ENCODE measurements around the gene OPRL1.

Gene OPRL1

DNA sequence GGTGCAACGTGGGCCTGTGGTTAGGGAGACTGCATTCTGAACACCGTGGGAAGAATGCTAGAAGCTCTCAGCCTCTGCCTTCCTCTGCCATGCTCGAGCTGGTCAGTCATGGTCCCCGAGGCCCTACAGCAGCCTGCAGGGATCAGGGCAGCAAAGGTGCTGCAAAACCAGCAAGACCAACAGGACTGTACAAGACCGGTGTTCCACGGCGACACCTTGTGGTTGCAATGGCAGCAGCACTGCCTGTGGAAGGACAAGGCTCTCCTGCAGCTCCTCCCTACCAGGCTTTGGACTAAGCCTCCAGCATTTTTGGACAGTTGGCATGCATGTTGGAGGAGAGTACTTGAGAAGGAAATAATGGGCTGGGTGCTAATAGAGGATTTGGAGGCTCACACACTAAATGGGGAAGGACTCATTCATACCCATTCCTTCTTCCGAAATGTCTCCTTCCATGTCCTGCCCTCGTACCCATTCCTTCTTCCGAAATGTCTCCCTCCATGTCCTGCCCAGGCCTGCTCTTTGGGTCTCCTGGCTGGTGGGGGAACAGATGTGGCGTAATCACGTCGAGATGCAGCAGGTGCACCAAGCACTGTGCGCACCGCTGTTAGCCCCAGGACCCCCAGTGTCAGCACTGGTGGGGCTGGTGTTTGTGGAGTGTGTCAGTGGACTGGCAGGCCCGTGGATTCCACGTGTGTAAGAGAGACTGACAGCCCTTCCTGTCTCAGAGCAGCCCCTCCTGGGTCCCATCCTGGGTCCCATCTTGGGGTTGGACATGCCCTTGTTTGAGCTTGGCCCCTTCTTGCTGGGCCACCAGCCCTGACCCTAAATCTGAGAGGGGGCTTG, 65.8 kb downstream of the OPRL1 start:
- peak in 1 of 2 experiments; percentile 35 for DNase-seq

DNA sequence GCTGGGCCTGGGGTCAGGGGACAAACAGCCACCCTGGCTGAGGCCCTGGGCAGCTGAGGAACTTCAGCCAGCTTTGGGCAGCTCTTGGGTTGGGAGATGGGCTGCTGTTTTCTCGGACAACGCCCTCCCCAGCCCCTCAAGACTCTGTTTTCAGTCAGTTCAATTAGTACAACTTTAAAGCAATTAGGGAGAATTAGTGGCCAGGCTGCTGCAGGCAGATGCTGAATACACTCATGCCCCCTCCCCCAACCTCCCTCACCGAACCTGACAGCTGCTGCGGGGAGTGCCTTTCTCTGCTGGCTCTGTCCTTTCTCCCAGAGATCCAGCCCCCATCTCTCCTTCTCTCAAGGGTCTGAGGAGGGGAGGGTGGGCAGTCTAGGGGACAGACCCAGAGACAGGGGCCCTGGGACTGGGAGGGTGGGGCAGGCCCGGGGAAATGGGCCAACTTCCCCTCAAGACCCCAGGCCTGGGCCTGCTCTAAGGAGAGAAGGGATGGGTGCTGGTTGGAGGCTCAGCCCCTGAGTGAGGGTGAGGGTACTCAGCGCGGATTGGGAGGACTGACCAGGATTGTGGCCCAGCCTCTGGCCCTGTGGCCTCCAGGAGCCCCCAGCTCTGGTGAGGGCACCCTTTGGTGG, 66.5 kb downstream of the OPRL1 start:
- peak; percentile 76 to 91 for DNase-seq

DNA sequence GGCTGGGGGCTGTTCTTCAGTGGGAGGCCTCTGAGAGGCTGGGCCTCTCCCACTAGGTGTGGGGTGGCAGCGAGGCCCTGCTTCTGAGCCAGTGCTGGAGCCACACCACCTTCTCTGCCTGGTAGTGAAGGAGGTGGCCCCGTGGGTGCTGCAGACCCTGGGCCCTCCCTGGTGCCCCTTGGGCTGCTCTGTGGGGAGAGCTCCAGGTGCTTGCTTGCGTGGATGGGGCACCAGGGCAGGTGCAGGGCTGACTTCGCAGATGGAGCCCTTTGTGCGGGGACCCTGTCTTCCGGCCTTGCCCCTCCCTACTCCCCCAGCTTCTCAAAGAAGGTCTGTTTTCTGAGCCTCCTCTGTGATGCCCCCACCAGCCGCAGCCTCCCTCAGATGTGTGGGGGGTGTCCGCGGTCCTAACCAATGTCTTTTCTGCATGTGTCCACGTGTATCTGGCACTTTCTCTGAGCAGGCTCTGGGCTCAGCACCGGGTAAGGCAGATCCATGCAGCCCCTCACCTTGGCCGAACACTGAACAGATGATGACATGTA, 67.1 kb downstream of the OPRL1 start:
- DNase-seq, result no peak

DNA sequence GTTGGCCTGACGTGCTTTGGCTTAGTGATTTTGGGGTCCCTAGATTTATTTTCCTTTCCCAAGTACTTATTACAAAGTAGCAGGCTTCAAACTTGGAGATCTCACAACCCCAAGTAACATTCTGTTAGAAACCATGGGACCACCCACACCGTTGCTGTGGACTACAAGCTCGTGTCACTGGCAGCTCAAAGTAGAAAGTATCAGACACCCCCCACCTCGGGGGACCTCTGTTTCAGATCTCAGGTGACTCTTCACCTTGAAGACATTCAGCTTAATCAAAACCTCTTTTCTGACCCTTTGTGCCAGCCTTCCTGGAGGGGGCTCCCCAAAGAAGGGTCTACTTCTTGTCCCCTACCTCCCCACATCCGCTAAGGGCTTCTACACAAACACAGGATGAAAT, 68.7 kb downstream of the OPRL1 start:
- no peak for DNase-seq

DNA sequence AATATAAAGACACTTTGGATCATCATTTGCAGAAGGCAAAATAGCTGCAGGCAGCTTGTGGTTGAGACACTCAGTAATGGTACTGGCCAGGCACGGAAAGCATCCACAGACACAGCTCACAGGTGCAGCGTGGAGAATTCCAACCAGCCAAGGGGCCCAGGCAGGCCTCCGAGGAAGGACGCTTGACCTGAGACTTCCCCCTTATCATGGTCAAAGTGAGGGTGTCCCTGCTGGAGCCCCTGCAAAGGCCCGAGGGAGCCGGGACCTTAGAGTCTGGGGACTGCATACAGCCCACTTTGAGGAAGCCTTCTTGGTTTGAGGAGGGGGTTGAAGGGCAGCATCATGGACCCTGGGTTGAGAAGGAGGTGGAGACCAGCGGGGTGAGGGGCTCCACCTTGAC, 69.3 kb downstream of the OPRL1 start:
- no peak for DNase-seq

DNA sequence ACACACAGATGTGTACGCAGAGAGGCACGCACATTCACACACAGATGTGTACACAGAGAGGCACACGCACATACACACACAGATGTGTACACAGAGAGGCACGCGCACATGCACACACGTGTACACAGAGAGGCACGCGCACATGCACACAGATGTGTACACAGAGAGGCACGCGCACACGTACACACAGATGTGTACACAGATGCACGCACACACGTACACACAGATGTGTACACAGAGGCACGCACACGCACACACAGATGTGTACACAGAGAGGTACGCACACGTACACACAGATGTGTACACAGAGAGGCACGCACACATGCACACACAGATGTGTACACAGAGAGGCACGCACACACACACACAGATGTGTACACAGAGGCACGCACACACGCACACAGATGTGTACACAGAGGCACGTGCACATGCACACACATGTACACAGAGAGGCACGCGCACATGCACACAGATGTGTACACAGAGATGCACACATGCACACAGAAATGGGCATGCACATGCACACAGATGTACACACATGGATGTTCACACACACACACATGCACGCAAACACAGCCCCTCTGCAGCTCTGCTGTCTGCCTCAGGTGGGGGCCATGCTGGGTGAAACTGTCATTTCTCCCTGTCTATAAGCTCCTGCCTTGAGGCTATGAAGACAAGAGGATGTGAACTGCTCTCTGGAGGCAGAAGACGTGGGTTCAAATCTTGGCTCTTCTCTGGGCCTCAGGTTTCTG, 70.1 kb downstream of the OPRL1 start:
- DNase-seq, result no peak
